Measurements from ENCODE around the gene N4BP2L2. TPM values are rescaled to one million over a fixed set of nuclear protein-coding genes. Genes with fewer than 3 reads are reported as not detected.

N4BP2L2 gene
- total and polyA plus RNA-seq, 2 of the 8 experiments (the other 6 are each of a cell fraction or from before 2014, with no cell fraction given): 14.6 to 67.6 TPM

GRCh38 chr13:32535115-32535514, 3.5 kb downstream of the N4BP2L2 start (continued):
- TF ChIP-seq TBP (IDR thresholded peaks at IDR 0.05; ENCODE audit: low read depth, low read length) (no peak), EP300 (IDR thresholded peaks at IDR 0.05; ENCODE audit: borderline replicate concordance in 1 of 2, low read depth in 2 of 2, low read length in 2 of 2) (no peak), BCL11A (IDR thresholded peaks at IDR 0.05; ENCODE audit: low read depth in 2 of 2, low read length in 2 of 2) (no peak)
